SK-N-SH (cell line): ENCODE data around the gene RELT. TPM values are rescaled to one million over a fixed set of nuclear protein-coding genes. Genes with fewer than 3 reads are reported as not detected.

Experiments
- CTCF ChIA-PET: fragments of 300-600, 350-600 bp; formaldehyde crosslinking; extraction: SDS; loops from one replicate; lab custom pipeline; 2021; lab: Yijun Ruan, JAX
- POLR2A ChIA-PET: fragments of 350-600 bp; sonication (Branson Sonifier 250); formaldehyde crosslinking; extraction: SDS; loops from one replicate; lab custom pipeline; 2020; ENCODE audit warnings: antibody characterized with exemption, inconsistent platforms; lab: Yijun Ruan, JAX
- DNase-seq: peaks from one replicate; pipeline ENCODE4 v3.0.0; 2012
- H2AFZ ChIP-seq: fragments of 200-600 bp; sonication (generic); 2 replicates; pipeline ENCODE4 v1.8.1; 2016; ENCODE audit warnings: antibody characterized with exemption, mild to moderate bottlenecking, low read depth
- H3F3A ChIP-seq: fragments of 200-600 bp; sonication (generic); replicated peaks from 2 replicates; pipeline ENCODE3; 2016; ENCODE audit warnings: antibody characterized with exemption, mild to moderate bottlenecking; ENCODE audit not compliant: insufficient read depth
- H3K27ac ChIP-seq, 2 experiments: fragments of 200-500 bp in 1 of 2; fragments of 200-600 bp in 1 of 2; sonication (Bioruptor generic) in 1 of 2; sonication (generic), shearing (Covaris generic) in 1 of 2; 2 replicates each; pipeline versions ENCODE4 v1.5.1 to v1.6.1; 2014 to 2016; ENCODE audit warnings: low read depth in 2 of 2, inconsistent platforms in 1 of 2, low read length in 1 of 2, mild to moderate bottlenecking in 1 of 2, mixed read lengths in 1 of 2
- H3K27me3 ChIP-seq: fragments of 200-600 bp; sonication (generic), shearing (Covaris generic); 2 replicates; pipeline ENCODE4 v1.6.1; 2016; ENCODE audit warnings: mixed run types; ENCODE audit not compliant: insufficient read depth
- H3K36me3 ChIP-seq, 2 experiments: fragments of 200-500 bp in 1 of 2; fragments of 200-600 bp in 1 of 2; sonication (Bioruptor generic) in 1 of 2; sonication (generic) in 1 of 2; replicated peaks in 1 of 2; 2 replicates each; pipeline versions ENCODE3 to v1.5.1; 2014 to 2016; ENCODE audit warnings: low read length in 1 of 2, mild to moderate bottlenecking in 1 of 2; ENCODE audit not compliant: insufficient read depth in 2 of 2, control insufficient read depth in 1 of 2
- H3K4me1 ChIP-seq, 2 experiments: fragments of 200-500 bp in 1 of 2; fragments of 200-600 bp in 1 of 2; sonication (Bioruptor generic) in 1 of 2; sonication (generic), shearing (Covaris generic) in 1 of 2; 2 replicates each; pipeline versions ENCODE4 v1.5.1 to v1.6.1; 2014 to 2016; ENCODE audit warnings: low read depth in 1 of 2, low read length in 1 of 2, mixed run types in 1 of 2; ENCODE audit not compliant: insufficient read depth in 2 of 2, control insufficient read depth in 1 of 2
- H3K4me2 ChIP-seq: fragments of 200-600 bp; sonication (generic), shearing (Covaris generic); 2 replicates; pipeline ENCODE4 v1.6.1; 2017; ENCODE audit warnings: mixed run types
- H3K4me3 ChIP-seq, 2 experiments: fragments of 200-500 bp in 1 of 2; fragments of 200-600 bp in 1 of 2; sonication (Bioruptor generic) in 1 of 2; sonication (generic), shearing (Covaris generic) in 1 of 2; 2 replicates each; pipeline versions ENCODE4 v1.5.1 to v1.8.1; 2014 to 2016; ENCODE audit warnings: low read depth in 2 of 2, inconsistent platforms in 1 of 2, low read length in 1 of 2, mild to moderate bottlenecking in 1 of 2, mixed read lengths in 1 of 2, moderate library complexity in 1 of 2
- H3K79me2 ChIP-seq: fragments of 200-600 bp; sonication (generic); 2 replicates; pipeline ENCODE4 v1.8.1; 2017; ENCODE audit warnings: mild to moderate bottlenecking; ENCODE audit not compliant: insufficient read depth
- H3K9ac ChIP-seq: fragments of 200-600 bp; sonication (generic); 2 replicates; pipeline ENCODE4 v1.6.1; 2017; ENCODE audit warnings: mixed run types
- H3K9me2 ChIP-seq: fragments of 200-600 bp; sonication (generic); 2 replicates; pipeline ENCODE4 v1.6.1; 2017; ENCODE audit warnings: mixed run types
- H3K9me3 ChIP-seq: fragments of 200-600 bp; sonication (generic); 2 replicates; pipeline ENCODE4 v1.6.1; 2017; ENCODE audit warnings: mixed run types, mild to moderate bottlenecking, moderate library complexity
- H4K20me1 ChIP-seq: fragments of 200-600 bp; sonication (generic); 2 replicates; pipeline ENCODE4 v1.6.1; 2017; ENCODE audit warnings: mild to moderate bottlenecking, mixed run types; ENCODE audit not compliant: insufficient read depth
- ELF1 ChIP-seq: IDR thresholded peaks from 2 replicates; pipeline ENCODE4 v1.4.0; 2012
- GABPA ChIP-seq: IDR thresholded peaks from 2 replicates; pipeline ENCODE4 v1.4.0; 2012; ENCODE audit warnings: low read depth, mild to moderate bottlenecking
- GATA2 ChIP-seq: sonication (generic); formaldehyde crosslinking; IDR thresholded peaks from 2 replicates; pipeline ENCODE4 v1.5.0; 2020; ENCODE audit warnings: mild to moderate bottlenecking, missing genetic modification reagents
- RFX5 ChIP-seq: IDR thresholded peaks from 2 replicates; pipeline ENCODE4 v1.6.1; 2012; ENCODE audit warnings: mild to moderate bottlenecking, improper control_type of control experiment, low read length
- WGBS: methylation state at CpG from one replicate; pipeline ENCODE4 v1.1.6; 2017; ENCODE audit warnings: low lambda C conversion rate; 5-methylcytosine and 5-hydroxymethylcytosine counted together
- polyA plus RNA-seq, 3 experiments: library from polyadenylated mRNA; depleted of rRNA; stranded (reverse); fragments of >200 nt; gene quantifications; 2 replicates each; pipeline ENCODE4 v1.2.3, GENCODE V29; 2012

The RELT gene
- polyA plus RNA-seq, 1 of the 3 experiments (the other 2 are of a cell fraction), result 4.3 TPM

- no peak overlapping the region for H3K27ac ChIP-seq
- H3K4me1 ChIP-seq, result peaks cover 0 to 5% of the 10 kb centered on the region in 2 experiments; a peak in 2 of 4 replicates
- H3K36me3 ChIP-seq, result no peaks in the 10 kb centered on the region
- no peak for TF ChIP-seq ELF1
- TF ChIP-seq GABPA, result no peak
- H3K9ac ChIP-seq, result no peak overlapping the region
- no peak overlapping the region for H2AFZ ChIP-seq
- no peaks in the 10 kb centered on the region for H3K9me2 ChIP-seq
- H3K4me2 ChIP-seq, result no peak overlapping the region
- H3K9me3 ChIP-seq, result no peaks in the 10 kb centered on the region
- H4K20me1 ChIP-seq, result no peaks in the 10 kb centered on the region
- CTCF ChIA-PET, result interaction anchor here (0.7 to 1.6 kb wide), 6 partner anchors 10 to 215 kb away, joined by 3 to 6 read pairs (median 3); no protein-coding TSS in a partner anchor
- no peak overlapping the region for H3K4me3 ChIP-seq
- POLR2A ChIA-PET, result no interaction called here
- H3K79me2 ChIP-seq, result no peaks in the 10 kb centered on the region
- H3K27me3 ChIP-seq, result no peaks in the 10 kb centered on the region
- DNase-seq, result no peak
- H3F3A ChIP-seq, result peaks cover 3% of the 10 kb centered on the region
Measured at GRCh38 chr11:73445980-73446379, 69.8 kb downstream of the RELT start.

DNA sequence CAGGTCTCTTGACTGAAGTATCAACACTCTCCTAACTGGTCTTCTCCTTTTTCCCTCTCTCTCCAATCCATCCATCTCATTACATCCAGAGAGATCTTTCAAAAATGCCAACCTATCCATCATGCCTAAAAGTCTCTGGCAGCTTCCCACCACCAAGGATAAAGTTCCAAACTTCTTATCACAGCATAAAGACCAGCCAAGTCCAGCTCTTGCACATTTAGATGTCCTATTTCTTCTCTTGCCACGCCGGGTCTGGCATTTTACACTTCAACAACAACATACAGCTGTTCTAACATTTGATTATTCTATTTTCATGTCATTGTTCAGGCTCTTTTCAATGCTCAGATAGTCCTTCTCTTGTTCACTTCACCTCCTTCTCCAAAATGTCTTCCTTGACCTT, 70.6 kb downstream of the RELT start:
- no peaks in the 10 kb centered on the region for H3K36me3 ChIP-seq
- H3F3A ChIP-seq, result peaks cover 2% of the 10 kb centered on the region
- H3K9me3 ChIP-seq, result no peaks in the 10 kb centered on the region
- POLR2A ChIA-PET, result no interaction called here
- H3K4me1 ChIP-seq, result peaks cover 0 to 5% of the 10 kb centered on the region in 2 experiments; a peak in 2 of 4 replicates
- H3K79me2 ChIP-seq, result no peaks in the 10 kb centered on the region
- no peak overlapping the region for H2AFZ ChIP-seq
- H3K27ac ChIP-seq, result no peak overlapping the region
- H3K4me2 ChIP-seq, result no peak overlapping the region
- H4K20me1 ChIP-seq, result no peaks in the 10 kb centered on the region
- no peaks in the 10 kb centered on the region for H3K9me2 ChIP-seq
- H3K9ac ChIP-seq, result no peak overlapping the region
- no peak for DNase-seq
- CTCF ChIA-PET, result interaction anchor here (0.7 to 2.3 kb wide), 5 partner anchors 11 to 214 kb away, joined by 3 to 6 read pairs (median 5); no protein-coding TSS in a partner anchor
- no peak overlapping the region for H3K4me3 ChIP-seq
- WGBS, result 92% methylated on average over 2 of the region's 2 CpGs
- TF ChIP-seq RFX5, result no peak
- no peak for TF ChIP-seq GATA2 (CRISPR knock-in tag)
- no peaks in the 10 kb centered on the region for H3K27me3 ChIP-seq

Other genes with a start within 250 kb of the RELT start
- 10.4 and 12.7 TPM in 2 replicates for gene FCHSD2, start 234.1 kb upstream of the RELT start, polyA plus RNA-seq (2012; rRNA removed)
- 0.12 and 0.13 TPM in 2 replicates for gene P2RY2, start 158.1 kb upstream of the RELT start, polyA plus RNA-seq (2012; rRNA removed)
- 0.15 and 0.16 TPM in 2 replicates for gene P2RY6, start 104.1 kb upstream of the RELT start, polyA plus RNA-seq (2012; rRNA removed)
- 45.9 and 48.4 TPM in 2 replicates for gene ARHGEF17, start 68.1 kb upstream of the RELT start, polyA plus RNA-seq (2012; rRNA removed)
- 17.8 and 18.2 TPM in 2 replicates for gene FAM168A, start 221.7 kb downstream of the RELT start, polyA plus RNA-seq (2012; rRNA removed)